Transverse colon (tissue), 4 donors: ENCODE results near the gene PARD6B. TPM values are rescaled to one million over a fixed set of nuclear protein-coding genes. Genes with fewer than 3 reads are reported as not detected.

ENCODE experiments used
- DNase-seq: peaks from one replicate; pipeline ENCODE4 v3.0.0-alpha.2; 2019
- H3K27ac ChIP-seq, 4 donors: fragments of 200-600 bp; sonication (generic); 2 replicates each; pipeline ENCODE4 v1.5.1; 2016 to 2018; ENCODE audit warnings: inconsistent platforms in 4 of 4
- H3K27me3 ChIP-seq: fragments of 200-600 bp; sonication (generic); 2 replicates; pipeline ENCODE4 v1.5.1; 2017; ENCODE audit warnings: inconsistent platforms
- H3K36me3 ChIP-seq, 4 donors: fragments of 200-600 bp; sonication (generic); 2 replicates each; pipeline ENCODE4 v1.5.1; 2017 to 2019; ENCODE audit warnings: inconsistent platforms in 4 of 4
- H3K4me1 ChIP-seq, 4 donors: fragments of 200-600 bp; sonication (generic); 2 replicates each; pipeline ENCODE4 v1.5.1; 2017 to 2020; ENCODE audit warnings: inconsistent platforms in 4 of 4
- H3K4me3 ChIP-seq, 4 donors: fragments of 200-600 bp; sonication (generic); 1 replicate in 1 of 4; 2 replicates in 3 of 4; pipeline versions ENCODE4 v1.5.1 to v1.6.1; 2017 to 2019; ENCODE audit warnings: inconsistent platforms in 4 of 4
- H3K9me3 ChIP-seq, 2 donors: fragments of 200-600 bp; sonication (generic); 2 replicates each; pipeline ENCODE4 v1.5.1; 2017 to 2019; ENCODE audit warnings: inconsistent platforms in 2 of 2
- CTCF ChIP-seq, 5 experiments: fragments of 200-600 bp in 3 of 5; fragments of 450-650 bp in 2 of 5; sonication (generic) in 3 of 5; IDR thresholded peaks; 1 replicate in 2 of 5; 2 replicates in 3 of 5; pipeline ENCODE4 v1.5.1; 2016 to 2017; ENCODE audit warnings: antibody characterized with exemption in 5 of 5, inconsistent platforms in 3 of 5, mild to moderate bottlenecking in 2 of 5, moderate library complexity in 1 of 5
- EP300 ChIP-seq: sonication (generic); formaldehyde crosslinking; IDR thresholded peaks from one replicate; pipeline ENCODE4 v1.6.1; 2017; ENCODE audit warnings: antibody characterized with exemption, low read depth
- POLR2A ChIP-seq: fragments of 450-650 bp; IDR thresholded peaks from one replicate; pipeline ENCODE4 v1.6.1; 2016; ENCODE audit warnings: antibody characterized with exemption, mild to moderate bottlenecking, moderate library complexity
- POLR2AphosphoS5 ChIP-seq, 3 donors: sonication (generic); formaldehyde crosslinking; IDR thresholded peaks; one replicate each; pipeline ENCODE4 v1.6.1; 2016; ENCODE audit warnings: antibody characterized with exemption in 3 of 3
- WGBS, 2 donors: methylation state at CpG; one replicate each; pipeline ENCODE4 v1.1.5; 2018; ENCODE audit warnings: low coverage in 1 of 2; 5-methylcytosine and 5-hydroxymethylcytosine counted together
- in situ Hi-C, 4 donors: fragments of 200-750 bp; cut with MboI; loops; one replicate each; pipeline versions ENCODE4 v1.15.0 to v1.15.1; 2017; ENCODE audit warnings: low sequenced_read_pairs in 3 of 4, low pct_ligation_motif_present in 1 of 4, low pct_unique_long_range_greater_than_20kb in 1 of 4
- intact Hi-C: fragments of 100-400 bp; cut with DNase I; formaldehyde crosslinking; loops from one replicate; pipeline ENCODE4 v1.15.1; 2023; ENCODE audit warnings: low total_unique reads
- total RNA-seq, 4 donors: library from RNA; depleted of rRNA; stranded (reverse); fragments of >200 nt; gene quantifications; one replicate each; pipeline ENCODE4 v1.1.0, GENCODE V29; 2016

The PARD6B gene
- total RNA-seq, 4 donors from 2014 or later: 1.2 to 34.8 (median 17.2) TPM

- 86% methylated on average over 9 of the region's 9 CpGs; no CpG with 5 or more reads in 1 of the 2 donors for WGBS, 2 donors
These were observed 55.3 kb downstream of the PARD6B start for GRCh38 chr20:50786703-50787102.

GRCh38 chr20:50787181-50787580 lies 55.8 kb downstream of the PARD6B start:
- Histone ChIP-seq H3K36me3 (no peaks in the 10 kb centered on the region), H3K27me3 (no peaks in the 10 kb centered on the region), H3K9me3 (no peaks in the 10 kb centered on the region), H3K4me1 (peaks cover 11 to 18% (median 14%) of the 10 kb centered on the region in 4 donors), H3K27ac (no peak overlapping the region), H3K4me3 (no peak overlapping the region)
- in situ Hi-C loops (no loop called here), intact Hi-C loops (no loop called here)
- 86 to 89% methylated on average over 1 to 2 of the region's 2 CpGs for WGBS, 2 donors
- TF ChIP-seq POLR2AphosphoS5 (IDR thresholded peaks at IDR 0.05) (no peak), POLR2A (no peak)
- no peak for DNase-seq

More at GRCh38 chr20:50786703-50787102, 55.3 kb downstream of the PARD6B start:
- Histone ChIP-seq H3K4me1 (peaks cover 11 to 18% (median 14%) of the 10 kb centered on the region in 4 donors), H3K27ac (no peak overlapping the region), H3K27me3 (no peaks in the 10 kb centered on the region), H3K9me3 (no peaks in the 10 kb centered on the region), H3K36me3 (no peaks in the 10 kb centered on the region), H3K4me3 (no peak overlapping the region)
- in situ Hi-C loops (no loop called here), intact Hi-C loops (no loop called here)
- DNase-seq: no peak
- TF ChIP-seq CTCF (IDR thresholded peaks at IDR 0.05) (no peak), POLR2AphosphoS5 (IDR thresholded peaks at IDR 0.05) (no peak), EP300 (no peak), POLR2A (no peak)

- H3K4me3 ChIP-seq: no peak overlapping the region
- peaks cover 12 to 22% (median 17%) of the 10 kb centered on the region in 4 donors for H3K4me1 ChIP-seq
- no peaks in the 10 kb centered on the region for H3K9me3 ChIP-seq
- intact Hi-C loops: no loop called here
- WGBS, 2 donors: 67 to 75% methylated on average over 15 to 18 of the region's 18 CpGs
- TF ChIP-seq POLR2AphosphoS5 (IDR thresholded peaks at IDR 0.05) (no peak), POLR2A (no peak), CTCF (IDR thresholded peaks at IDR 0.05) (peak in 3 of 5 experiments; percentile 8 to 17 (median 10))
- DNase-seq: no peak
- no peaks in the 10 kb centered on the region for H3K36me3 ChIP-seq
- in situ Hi-C loops: no loop called here
- H3K27me3 ChIP-seq: no peaks in the 10 kb centered on the region
- H3K27ac ChIP-seq: no peak overlapping the region
These were observed 56.9 kb downstream of the PARD6B start for GRCh38 chr20:50788045-50788991.

GRCh38 chr20:50789968-50790650 lies 58.7 kb downstream of the PARD6B start:
- peak; percentile 15 for DNase-seq
- Histone ChIP-seq H3K27me3 (no peaks in the 10 kb centered on the region), H3K27ac (peak overlapping the region; percentile 75 to 84 (median 81)), H3K9me3 (no peaks in the 10 kb centered on the region), H3K4me3 (no peak overlapping the region), H3K4me1 (peaks cover 16 to 30% (median 27%) of the 10 kb centered on the region in 4 donors), H3K36me3 (no peaks in the 10 kb centered on the region)
- TF ChIP-seq EP300: no peak
- 53 to 85% methylated on average over 4 to 11 of the region's 11 CpGs for WGBS, 2 donors
- intact Hi-C loops: no loop called here
- in situ Hi-C loops: loop anchor here in 3 of 4 donors (5.0 to 10.0 kb wide), 2 partner anchors 142 to 145 kb away; partner anchors contain the start of gene ADNP (in 3 of the 3)
